HCT116 (cell line): Measurements from ENCODE around the gene MTPN. TPM values are rescaled to one million over a fixed set of nuclear protein-coding genes. Genes with fewer than 3 reads are reported as not detected.

ENCODE experiments used
- ATAC-seq: fragments of 200-7000 bp; cut with Tn5 transposase; 2 replicates; pipeline ENCODE4 v1.9.1; 2020; ENCODE audit warnings: mild to moderate bottlenecking, moderate library complexity
- BruUV-seq: library from RNA; stranded (reverse); fragments of 400-500 nt; replicated peaks from 2 replicates; lab custom pipeline; 2021; lab: Mats Ljungman, UMichigan
- CTCF ChIA-PET: fragments of 300-600 bp; sonication (Branson Sonifier 250); formaldehyde crosslinking; loops from one replicate; lab custom pipeline; 2021; ENCODE audit warnings: antibody characterized with exemption; lab: Charles Lee
- POLR2A ChIA-PET: fragments of 300-600, 350-600 bp; sonication (Branson Sonifier 250); formaldehyde crosslinking; loops from one replicate; lab custom pipeline; 2021; ENCODE audit warnings: antibody characterized with exemption; lab: Charles Lee
- RAD21 ChIA-PET, 2 experiments: fragments of 300-600 bp; sonication (Branson Sonifier 250); formaldehyde crosslinking; loops; one replicate each; lab custom pipeline; 2023; ENCODE audit warnings: low total read pairs in 2 of 2; ENCODE audit not compliant: uncharacterized antibody in 2 of 2, unreplicated experiment in 2 of 2, low non-redundant PET in 1 of 2; lab: Charles Lee
- DNase-seq: peaks from one replicate; pipeline ENCODE4 v3.0.0-alpha.2; 2010; ENCODE audit warnings: low read depth, low spot score
- H2AFZ ChIP-seq: fragments of 200-600 bp; shearing (Covaris generic), sonication (generic); 2 replicates; pipeline ENCODE4 v1.6.1; 2017; ENCODE audit warnings: low read depth, mixed run types, mixed read lengths, antibody characterized with exemption, low read length; ENCODE audit not compliant: poor library complexity, severe bottlenecking
- H3K27ac ChIP-seq: 2 replicates; pipeline ENCODE4 v1.5.1; 2012; ENCODE audit warnings: low read depth, low read length
- H3K27me3 ChIP-seq: fragments of 200-600 bp; sonication (generic); 2 replicates; pipeline ENCODE4 v1.6.1; 2016; ENCODE audit warnings: mixed run types, low read length, mixed read lengths; ENCODE audit not compliant: insufficient read depth
- H3K36me3 ChIP-seq, 2 experiments: fragments of 200-500 bp in 1 of 2; fragments of 200-600 bp in 1 of 2; sonication (Bioruptor generic) in 1 of 2; sonication (generic) in 1 of 2; 2 replicates each; pipeline versions ENCODE4 v1.5.1 to v1.6.1; 2014 to 2016; ENCODE audit warnings: low read length in 2 of 2, inconsistent platforms in 1 of 2, mixed read lengths in 1 of 2, mixed run types in 1 of 2; ENCODE audit not compliant: insufficient read depth in 2 of 2, control insufficient read depth in 1 of 2
- H3K4me1 ChIP-seq, 2 experiments: fragments of 200-600 bp in 1 of 2; sonication (generic) in 1 of 2; 2 replicates each; pipeline versions ENCODE4 v1.5.1 to v1.6.1; 2012 to 2017; ENCODE audit warnings: low read length in 2 of 2, inconsistent platforms in 1 of 2, mild to moderate bottlenecking in 1 of 2, mixed read lengths in 1 of 2, mixed run types in 1 of 2, moderate library complexity in 1 of 2; ENCODE audit not compliant: insufficient read depth in 2 of 2, control insufficient read depth in 1 of 2
- H3K4me2 ChIP-seq: fragments of 200-600 bp; sonication (generic); 2 replicates; pipeline ENCODE4 v1.6.1; 2017; ENCODE audit warnings: mixed run types, low read length, mixed read lengths
- H3K4me3 ChIP-seq, 2 experiments: fragments of 200-600 bp in 1 of 2; sonication (generic) in 1 of 2; replicated peaks in 1 of 2; 2 replicates each; pipeline ENCODE4 v1.5.1; 2011 to 2016; ENCODE audit warnings: low read length in 2 of 2, control low read depth in 1 of 2, low read depth in 1 of 2, mild to moderate bottlenecking in 1 of 2, mixed read lengths in 1 of 2, mixed run types in 1 of 2
- H3K79me2 ChIP-seq: fragments of 200-600 bp; sonication (generic); 2 replicates; pipeline ENCODE4 v1.6.1; 2017; ENCODE audit warnings: mild to moderate bottlenecking, mixed run types, low read length, moderate library complexity, mixed read lengths; ENCODE audit not compliant: insufficient read depth
- H3K9ac ChIP-seq: fragments of 200-600 bp; sonication (generic); 2 replicates; pipeline ENCODE4 v1.6.1; 2016; ENCODE audit warnings: low read length, mixed read lengths
- H3K9me2 ChIP-seq: fragments of 200-600 bp; sonication (generic), shearing (Covaris generic); 2 replicates; pipeline ENCODE4 v1.6.1; 2017; ENCODE audit warnings: mixed run types, mild to moderate bottlenecking, moderate library complexity; ENCODE audit not compliant: insufficient read depth
- H3K9me3 ChIP-seq, 2 experiments: fragments of 200-500 bp in 1 of 2; fragments of 200-600 bp in 1 of 2; sonication (Bioruptor generic) in 1 of 2; sonication (generic) in 1 of 2; 2 replicates each; pipeline ENCODE4 v1.6.1; 2014 to 2017; ENCODE audit warnings: low read length in 2 of 2, mixed read lengths in 2 of 2, inconsistent platforms in 1 of 2, low read depth in 1 of 2, mild to moderate bottlenecking in 1 of 2, mixed run types in 1 of 2, moderate library complexity in 1 of 2; ENCODE audit not compliant: control insufficient read depth in 1 of 2, insufficient read depth in 1 of 2
- H4K20me1 ChIP-seq: fragments of 200-600 bp; sonication (generic), shearing (Covaris generic); 2 replicates; pipeline ENCODE4 v1.6.1; 2017; ENCODE audit warnings: mixed run types, mild to moderate bottlenecking, moderate library complexity; ENCODE audit not compliant: insufficient read depth
- ATF3 ChIP-seq: IDR thresholded peaks from 2 replicates; pipeline ENCODE4 v1.6.1; 2012
- EGR1 ChIP-seq: IDR thresholded peaks from 2 replicates; pipeline ENCODE4 v1.6.1; 2012; ENCODE audit warnings: low read depth
- POLR2A ChIP-seq: IDR thresholded peaks from 2 replicates; pipeline ENCODE4 v1.7.0; 2011; ENCODE audit warnings: borderline replicate concordance; ENCODE audit not compliant: insufficient read depth, insufficient read length; ENCODE audit errors: extremely low read depth
- SIN3A ChIP-seq: IDR thresholded peaks from 2 replicates; pipeline ENCODE4 v1.6.1; 2012; ENCODE audit warnings: low read depth
- SRF ChIP-seq: IDR thresholded peaks from 2 replicates; pipeline ENCODE4 v1.6.1; 2012; ENCODE audit warnings: low read depth
- TCF7L2 ChIP-seq: IDR thresholded peaks from 2 replicates; pipeline ENCODE4 v1.7.0; 2011; ENCODE audit warnings: borderline replicate concordance, inconsistent platforms; ENCODE audit not compliant: insufficient read depth, insufficient read length; ENCODE audit errors: extremely low read depth
- ZBTB33 ChIP-seq: IDR thresholded peaks from 2 replicates; pipeline ENCODE4 v1.6.1; 2011; ENCODE audit warnings: mild to moderate bottlenecking, low read length, moderate library complexity; ENCODE audit not compliant: insufficient replicate concordance; ENCODE audit errors: extremely low read depth
- intact Hi-C: fragments of 100-400 bp; cut with micrococcal nuclease; formaldehyde crosslinking; loops from 2 replicates; pipeline ENCODE4 v1.10.0; 2022
- total RNA-seq: library from RNA; stranded (reverse); gene quantifications from one replicate; pipeline ENCODE4 v1.2.1, GENCODE V29; 2021; ENCODE audit not compliant: unreplicated experiment
- TF ChIP-seq, protein P1 (sequence below), 3 experiments: fragments of 200-600 bp in 1 of 3; sonication (generic) in 1 of 3; IDR thresholded peaks in 2 of 3; conservative IDR thresholded peaks in 1 of 3; 2 replicates each; pipeline ENCODE4 v1.5.1; 2012 to 2017; ENCODE audit warnings: low read depth in 2 of 3, low read length in 2 of 3, antibody characterized with exemption in 1 of 3, borderline replicate concordance in 1 of 3, control low read depth in 1 of 3, mild to moderate bottlenecking in 1 of 3, mixed read lengths in 1 of 3, mixed run types in 1 of 3, moderate library complexity in 1 of 3; ENCODE audit not compliant: insufficient read depth in 1 of 3
- TF ChIP-seq, protein P2 (sequence below): IDR thresholded peaks from 2 replicates; pipeline ENCODE4 v1.6.1; 2012; ENCODE audit warnings: low read depth

The MTPN gene
- total RNA-seq, 1 experiment from 2014 or later = 152 TPM

GRCh38 chr7:135962802-135963201 lies 14.4 kb downstream of the MTPN start (continued):
- no peak for TF ChIP-seq POLR2A

- POLR2A ChIA-PET = no interaction called here
- H3K4me2 ChIP-seq = no peak overlapping the region
- H4K20me1 ChIP-seq = peaks cover 30% of the 10 kb centered on the region; the same call in 1 of the 2 replicates
- RAD21 ChIA-PET = no interaction called here
- intact Hi-C loops = no loop called here
- H3K36me3 ChIP-seq = no peaks in the 10 kb centered on the region
- ATAC-seq (no peak), DNase-seq (no peak)
- H2AFZ ChIP-seq = no peak overlapping the region
- peaks cover 100% of the 10 kb centered on the region for H3K79me2 ChIP-seq
- H3K9me2 ChIP-seq = no peaks in the 10 kb centered on the region
- H3K9me3 ChIP-seq = no peaks in the 10 kb centered on the region
- H3K4me3 ChIP-seq = no peak overlapping the region
- no peaks in the 10 kb centered on the region for H3K27me3 ChIP-seq
- no peaks in the 10 kb centered on the region for H3K4me1 ChIP-seq
- H3K9ac ChIP-seq = no peak overlapping the region
- H3K27ac ChIP-seq = no peak overlapping the region
- no TSS peak for BruUV-seq
- CTCF ChIA-PET = no interaction called here
- TF ChIP-seq ZBTB33 = no peak
- no peak for TF ChIP-seq POLR2A
- no peak for TF ChIP-seq SIN3A
- no peak for TF ChIP-seq EGR1
- TF ChIP-seq, protein P1, sequence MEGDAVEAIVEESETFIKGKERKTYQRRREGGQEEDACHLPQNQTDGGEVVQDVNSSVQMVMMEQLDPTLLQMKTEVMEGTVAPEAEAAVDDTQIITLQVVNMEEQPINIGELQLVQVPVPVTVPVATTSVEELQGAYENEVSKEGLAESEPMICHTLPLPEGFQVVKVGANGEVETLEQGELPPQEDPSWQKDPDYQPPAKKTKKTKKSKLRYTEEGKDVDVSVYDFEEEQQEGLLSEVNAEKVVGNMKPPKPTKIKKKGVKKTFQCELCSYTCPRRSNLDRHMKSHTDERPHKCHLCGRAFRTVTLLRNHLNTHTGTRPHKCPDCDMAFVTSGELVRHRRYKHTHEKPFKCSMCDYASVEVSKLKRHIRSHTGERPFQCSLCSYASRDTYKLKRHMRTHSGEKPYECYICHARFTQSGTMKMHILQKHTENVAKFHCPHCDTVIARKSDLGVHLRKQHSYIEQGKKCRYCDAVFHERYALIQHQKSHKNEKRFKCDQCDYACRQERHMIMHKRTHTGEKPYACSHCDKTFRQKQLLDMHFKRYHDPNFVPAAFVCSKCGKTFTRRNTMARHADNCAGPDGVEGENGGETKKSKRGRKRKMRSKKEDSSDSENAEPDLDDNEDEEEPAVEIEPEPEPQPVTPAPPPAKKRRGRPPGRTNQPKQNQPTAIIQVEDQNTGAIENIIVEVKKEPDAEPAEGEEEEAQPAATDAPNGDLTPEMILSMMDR (IDR thresholded peaks at IDR 0.05 in 2 of 3, conservative IDR thresholded peaks at IDR 0.05 in 1 of 3; ENCODE audit: borderline replicate concordance in 1 of 3, insufficient read depth in 1 of 3, low read depth in 2 of 3, low read length in 2 of 3) = no peak
- TF ChIP-seq ATF3 = no peak
- TF ChIP-seq, protein P2, sequence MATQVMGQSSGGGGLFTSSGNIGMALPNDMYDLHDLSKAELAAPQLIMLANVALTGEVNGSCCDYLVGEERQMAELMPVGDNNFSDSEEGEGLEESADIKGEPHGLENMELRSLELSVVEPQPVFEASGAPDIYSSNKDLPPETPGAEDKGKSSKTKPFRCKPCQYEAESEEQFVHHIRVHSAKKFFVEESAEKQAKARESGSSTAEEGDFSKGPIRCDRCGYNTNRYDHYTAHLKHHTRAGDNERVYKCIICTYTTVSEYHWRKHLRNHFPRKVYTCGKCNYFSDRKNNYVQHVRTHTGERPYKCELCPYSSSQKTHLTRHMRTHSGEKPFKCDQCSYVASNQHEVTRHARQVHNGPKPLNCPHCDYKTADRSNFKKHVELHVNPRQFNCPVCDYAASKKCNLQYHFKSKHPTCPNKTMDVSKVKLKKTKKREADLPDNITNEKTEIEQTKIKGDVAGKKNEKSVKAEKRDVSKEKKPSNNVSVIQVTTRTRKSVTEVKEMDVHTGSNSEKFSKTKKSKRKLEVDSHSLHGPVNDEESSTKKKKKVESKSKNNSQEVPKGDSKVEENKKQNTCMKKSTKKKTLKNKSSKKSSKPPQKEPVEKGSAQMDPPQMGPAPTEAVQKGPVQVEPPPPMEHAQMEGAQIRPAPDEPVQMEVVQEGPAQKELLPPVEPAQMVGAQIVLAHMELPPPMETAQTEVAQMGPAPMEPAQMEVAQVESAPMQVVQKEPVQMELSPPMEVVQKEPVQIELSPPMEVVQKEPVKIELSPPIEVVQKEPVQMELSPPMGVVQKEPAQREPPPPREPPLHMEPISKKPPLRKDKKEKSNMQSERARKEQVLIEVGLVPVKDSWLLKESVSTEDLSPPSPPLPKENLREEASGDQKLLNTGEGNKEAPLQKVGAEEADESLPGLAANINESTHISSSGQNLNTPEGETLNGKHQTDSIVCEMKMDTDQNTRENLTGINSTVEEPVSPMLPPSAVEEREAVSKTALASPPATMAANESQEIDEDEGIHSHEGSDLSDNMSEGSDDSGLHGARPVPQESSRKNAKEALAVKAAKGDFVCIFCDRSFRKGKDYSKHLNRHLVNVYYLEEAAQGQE = no peak
- TF ChIP-seq TCF7L2 = no peak
- no peak for TF ChIP-seq SRF
Measured at GRCh38 chr7:135960709-135961451, 16.3 kb downstream of the MTPN start.
